Thyroid gland (tissue), 4 donors: Measurements from ENCODE around the gene ZNF407.

ENCODE experiments used
- POLR2A ChIP-seq, 2 donors: fragments of 450-650 bp; IDR thresholded peaks; one replicate each; pipeline ENCODE4 v1.6.1; 2017; ENCODE audit warnings: antibody characterized with exemption in 2 of 2, mild to moderate bottlenecking in 2 of 2, moderate library complexity in 1 of 2
- TF ChIP-seq, protein P1 (sequence below), 6 experiments: fragments of 200-600 bp in 3 of 6; fragments of 450-650 bp in 3 of 6; sonication (generic) in 3 of 6; IDR thresholded peaks; one replicate each; pipeline ENCODE4 v1.5.1; 2016 to 2019; ENCODE audit warnings: antibody characterized with exemption in 6 of 6, mild to moderate bottlenecking in 2 of 6, inconsistent platforms in 1 of 6, moderate library complexity in 1 of 6

DNA sequence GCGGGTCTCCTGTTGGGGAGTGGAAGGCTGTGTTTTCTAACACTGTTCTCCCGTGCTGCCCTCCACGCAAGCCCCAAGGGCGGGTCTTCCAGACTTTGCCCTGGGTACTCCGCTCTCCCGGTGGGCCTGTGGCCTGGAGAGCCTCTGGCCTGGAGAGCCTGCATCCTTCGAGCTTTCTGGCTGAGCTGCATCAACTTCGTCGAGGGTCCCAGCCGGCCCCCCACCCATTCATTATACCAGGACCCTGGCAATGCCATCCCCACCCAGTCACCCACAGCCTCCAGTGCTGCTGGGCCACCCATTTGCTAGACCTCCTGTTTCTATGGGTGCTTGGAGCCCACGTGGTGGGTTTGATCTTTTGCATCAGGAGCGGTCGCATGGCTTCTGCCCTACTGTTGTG, 509.1 kb downstream of the ZNF407 start:
- TF ChIP-seq, protein P1, sequence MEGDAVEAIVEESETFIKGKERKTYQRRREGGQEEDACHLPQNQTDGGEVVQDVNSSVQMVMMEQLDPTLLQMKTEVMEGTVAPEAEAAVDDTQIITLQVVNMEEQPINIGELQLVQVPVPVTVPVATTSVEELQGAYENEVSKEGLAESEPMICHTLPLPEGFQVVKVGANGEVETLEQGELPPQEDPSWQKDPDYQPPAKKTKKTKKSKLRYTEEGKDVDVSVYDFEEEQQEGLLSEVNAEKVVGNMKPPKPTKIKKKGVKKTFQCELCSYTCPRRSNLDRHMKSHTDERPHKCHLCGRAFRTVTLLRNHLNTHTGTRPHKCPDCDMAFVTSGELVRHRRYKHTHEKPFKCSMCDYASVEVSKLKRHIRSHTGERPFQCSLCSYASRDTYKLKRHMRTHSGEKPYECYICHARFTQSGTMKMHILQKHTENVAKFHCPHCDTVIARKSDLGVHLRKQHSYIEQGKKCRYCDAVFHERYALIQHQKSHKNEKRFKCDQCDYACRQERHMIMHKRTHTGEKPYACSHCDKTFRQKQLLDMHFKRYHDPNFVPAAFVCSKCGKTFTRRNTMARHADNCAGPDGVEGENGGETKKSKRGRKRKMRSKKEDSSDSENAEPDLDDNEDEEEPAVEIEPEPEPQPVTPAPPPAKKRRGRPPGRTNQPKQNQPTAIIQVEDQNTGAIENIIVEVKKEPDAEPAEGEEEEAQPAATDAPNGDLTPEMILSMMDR (IDR thresholded peaks at IDR 0.05): no peak
- TF ChIP-seq POLR2A (IDR thresholded peaks at IDR 0.05): no peak
